HG03378 (cell line): Measurements from ENCODE around the gene PIGQ.
"Not testable (repeated sequence)": the region's sequence is repeated elsewhere in the genome, so short reads cannot be mapped to it uniquely, and the experiment has no call there.

Experiments
- ATAC-seq: cut with Tn5 transposase; IDR thresholded peaks from one replicate; pipeline ENCODE4 v1.9.1; 2021; ENCODE audit warnings: mild to moderate bottlenecking, moderate library complexity; ENCODE audit not compliant: unreplicated experiment

The PIGQ gene

GRCh38 chr16:583815-584591 lies 14.2 kb downstream of the PIGQ start:
- ATAC-seq: no peak

GRCh38 chr16:585351-585750 lies 15.6 kb downstream of the PIGQ start:
- ATAC-seq: no peak

GRCh38 chr16:586047-586644 lies 16.4 kb downstream of the PIGQ start:
- ATAC-seq: no peak

GRCh38 chr16:586645-587590 lies 17.1 kb downstream of the PIGQ start:
- ATAC-seq: no peak

- peak; percentile 23 for ATAC-seq
Observed at GRCh38 chr16:588639-588888, 18.8 kb downstream of the PIGQ start.

GRCh38 chr16:588889-589657 lies 19.3 kb downstream of the PIGQ start:
- peak; percentile 71 for ATAC-seq

- ATAC-seq: peak; percentile 65
Observed at GRCh38 chr16:589658-590187, 20.0 kb downstream of the PIGQ start, which contains the start of gene RAB40C. Gene RAB40C (plus strand): TSS chr16:590066. CDS start chr16:590292, 226 bp downstream.

- ATAC-seq: no peak
Observed at GRCh38 chr16:590188-590814, 20.5 kb downstream of the PIGQ start.

GRCh38 chr16:590815-591200 lies 21.0 kb downstream of the PIGQ start:
- no peak for ATAC-seq

GRCh38 chr16:591231-591630 lies 21.5 kb downstream of the PIGQ start:
- no peak for ATAC-seq

- ATAC-seq: no peak
Observed at GRCh38 chr16:591892-592517, 22.2 kb downstream of the PIGQ start.

GRCh38 chr16:592518-593306 lies 22.9 kb downstream of the PIGQ start:
- no peak for ATAC-seq

- ATAC-seq: no peak
Observed at GRCh38 chr16:593406-593805, 23.6 kb downstream of the PIGQ start.

GRCh38 chr16:593807-594206 lies 24.0 kb downstream of the PIGQ start:
- no peak for ATAC-seq

- ATAC-seq: no peak
Observed at GRCh38 chr16:595094-595528, 25.3 kb downstream of the PIGQ start.

GRCh38 chr16:595942-596735 lies 26.4 kb downstream of the PIGQ start:
- no peak for ATAC-seq

GRCh38 chr16:596736-597060 lies 26.9 kb downstream of the PIGQ start:
- ATAC-seq: no peak

- ATAC-seq: not testable (repeated sequence)
Observed at GRCh38 chr16:597655-598054, 27.9 kb downstream of the PIGQ start.
